H1 (cell line): ENCODE data around the gene TEX101. TPM values are rescaled to one million over a fixed set of nuclear protein-coding genes. Genes with fewer than 3 reads are reported as not detected.

Source experiments
- CTCF ChIA-PET: fragments of 300-600 bp; sonication (Branson Sonifier 250); formaldehyde crosslinking; loops from one replicate; lab custom pipeline; 2021; ENCODE audit not compliant: partially characterized antibody; lab: Charles Lee
- POLR2A ChIA-PET: fragments of 300-600 bp; sonication (Branson Sonifier 250); formaldehyde crosslinking; loops from one replicate; lab custom pipeline; 2021; ENCODE audit warnings: inconsistent platforms; ENCODE audit not compliant: partially characterized antibody; lab: Charles Lee
- DNase-seq, 2 experiments: peaks; one replicate each; pipeline versions ENCODE4 v3.0.0 to v3.0.0-alpha.2; 2010 to 2022; ENCODE audit warnings: low spot score in 2 of 2, low read depth in 1 of 2, mixed read lengths in 1 of 2
- FAIRE-seq: peaks from 2 replicates; lab custom pipeline; 2011; peaks lifted over from hg19 to GRCh38; lab: Jason Lieb, UNC
- H2AFZ ChIP-seq: 2 replicates; pipeline ENCODE4 v1.8.1; 2012; ENCODE audit warnings: low read length, inconsistent platforms
- H2AK5ac ChIP-seq: 2 replicates; pipeline ENCODE4 v1.6.1; 2013; ENCODE audit warnings: low read depth, low read length
- H2BK120ac ChIP-seq: replicated peaks from 2 replicates; pipeline ENCODE3; 2013; ENCODE audit warnings: low read depth, low read length, inconsistent platforms
- H2BK12ac ChIP-seq: 2 replicates; pipeline ENCODE4 v1.6.1; 2013; ENCODE audit warnings: low read depth, low read length
- H2BK15ac ChIP-seq: 2 replicates; pipeline ENCODE4 v1.6.1; 2013; ENCODE audit warnings: low read length
- H2BK20ac ChIP-seq: 2 replicates; pipeline ENCODE4 v1.6.1; 2013; ENCODE audit warnings: low read length
- H2BK5ac ChIP-seq: 2 replicates; pipeline ENCODE4 v1.6.1; 2013; ENCODE audit warnings: low read depth, low read length
- H3K14ac ChIP-seq: 2 replicates; pipeline ENCODE4 v1.6.1; 2013; ENCODE audit warnings: inconsistent platforms; ENCODE audit not compliant: insufficient read length
- H3K18ac ChIP-seq: 2 replicates; pipeline ENCODE4 v1.6.1; 2013; ENCODE audit warnings: low read length; ENCODE audit errors: extremely low read depth
- H3K23ac ChIP-seq: 2 replicates; pipeline ENCODE4 v1.6.1; 2013; ENCODE audit warnings: inconsistent platforms; ENCODE audit not compliant: insufficient read length
- H3K23me2 ChIP-seq: 2 replicates; pipeline ENCODE4 v1.6.1; 2013; ENCODE audit warnings: low read depth, low read length
- H3K27ac ChIP-seq: 2 replicates; pipeline ENCODE4 v1.6.1; 2011; ENCODE audit warnings: low read depth, low read length, inconsistent platforms
- H3K27me3 ChIP-seq, 4 experiments: replicated peaks in 1 of 4; 1 replicate in 1 of 4; 2 replicates in 3 of 4; pipeline versions ENCODE4 v1.6.1 to v1.8.1; 2011 to 2013; ENCODE audit warnings: low read length in 3 of 4, mild to moderate bottlenecking in 3 of 4, inconsistent platforms in 2 of 4, mixed read lengths in 2 of 4, moderate library complexity in 1 of 4; ENCODE audit not compliant: control insufficient read depth in 3 of 4, insufficient read depth in 3 of 4; ENCODE audit errors: extremely low read depth in 1 of 4
- H3K36me3 ChIP-seq, 4 experiments: 2 replicates each; pipeline versions ENCODE4 v1.6.1 to v1.8.1; 2011 to 2013; ENCODE audit warnings: mild to moderate bottlenecking in 4 of 4, low read length in 3 of 4, moderate library complexity in 2 of 4, control low read depth in 1 of 4, inconsistent platforms in 1 of 4; ENCODE audit not compliant: insufficient read depth in 4 of 4, control insufficient read depth in 2 of 4
- H3K4ac ChIP-seq: replicated peaks from 2 replicates; pipeline ENCODE3; 2013; ENCODE audit warnings: low read length, low read depth, mixed read lengths, inconsistent platforms; ENCODE audit not compliant: insufficient read length
- H3K4me1 ChIP-seq, 4 experiments: replicated peaks in 1 of 4; 1 replicate in 1 of 4; 2 replicates in 3 of 4; pipeline versions ENCODE4 v1.6.1 to v1.8.1; 2011 to 2013; ENCODE audit warnings: low read length in 3 of 4, inconsistent platforms in 2 of 4, mixed read lengths in 1 of 4; ENCODE audit not compliant: insufficient read depth in 4 of 4, control insufficient read depth in 3 of 4
- H3K4me2 ChIP-seq, 2 experiments: 2 replicates each; pipeline versions ENCODE4 v1.6.1 to v1.8.1; 2011 to 2013; ENCODE audit warnings: low read depth in 2 of 2, low read length in 2 of 2, control low read depth in 1 of 2, inconsistent platforms in 1 of 2, mild to moderate bottlenecking in 1 of 2; ENCODE audit not compliant: insufficient read depth in 1 of 2
- H3K4me3 ChIP-seq, 4 experiments: fragments of 200-600, 300-600 bp in 1 of 4; sonication (generic), shearing (Covaris generic), sonication (Bioruptor Twin) in 1 of 4; 2 replicates each; pipeline versions ENCODE4 v1.5.1 to v1.8.1; 2011 to 2016; ENCODE audit warnings: low read length in 4 of 4, low read depth in 3 of 4, control low read depth in 2 of 4, inconsistent platforms in 2 of 4, mild to moderate bottlenecking in 2 of 4, mixed read lengths in 1 of 4, moderate library complexity in 1 of 4; ENCODE audit not compliant: insufficient read depth in 2 of 4; ENCODE audit errors: extremely low read depth in 1 of 4
- H3K56ac ChIP-seq: replicated peaks from 2 replicates; pipeline ENCODE3; 2013; ENCODE audit warnings: low read depth, mild to moderate bottlenecking, mixed read lengths, low read length, inconsistent platforms; ENCODE audit not compliant: insufficient read length
- H3K79me1 ChIP-seq: 2 replicates; pipeline ENCODE4 v1.6.1; 2013; ENCODE audit warnings: low read depth, low read length, control low read depth
- H3K79me2 ChIP-seq, 2 experiments: 2 replicates each; pipeline versions ENCODE4 v1.6.1 to v1.8.1; 2012 to 2013; ENCODE audit warnings: low read length in 2 of 2, mild to moderate bottlenecking in 2 of 2, inconsistent platforms in 1 of 2; ENCODE audit not compliant: insufficient read depth in 2 of 2, control insufficient read depth in 1 of 2
- H3K9ac ChIP-seq, 4 experiments: replicated peaks in 1 of 4; 1 replicate in 1 of 4; 2 replicates in 3 of 4; pipeline versions ENCODE4 v1.6.1 to v1.8.1; 2011 to 2013; ENCODE audit warnings: low read depth in 3 of 4, low read length in 3 of 4, control low read depth in 2 of 4, mild to moderate bottlenecking in 2 of 4, moderate library complexity in 2 of 4, inconsistent platforms in 1 of 4; ENCODE audit errors: extremely low read depth in 1 of 4
- H3K9me3 ChIP-seq, 2 experiments: 2 replicates each; pipeline versions ENCODE4 v1.6.1 to v1.8.1; 2012 to 2013; ENCODE audit warnings: mild to moderate bottlenecking in 2 of 2, moderate library complexity in 2 of 2, control low read depth in 1 of 2, inconsistent platforms in 1 of 2, low read depth in 1 of 2, low read length in 1 of 2, mixed read lengths in 1 of 2; ENCODE audit not compliant: insufficient read depth in 2 of 2
- H4K20me1 ChIP-seq, 2 experiments: replicated peaks in 1 of 2; 2 replicates each; pipeline versions ENCODE3 to v1.8.1; 2011 to 2013; ENCODE audit warnings: inconsistent platforms in 2 of 2, low read length in 2 of 2, mild to moderate bottlenecking in 1 of 2; ENCODE audit not compliant: insufficient read depth in 2 of 2, control insufficient read depth in 1 of 2
- H4K5ac ChIP-seq: 2 replicates; pipeline ENCODE4 v1.6.1; 2013; ENCODE audit warnings: low read length, low read depth, mixed read lengths, inconsistent platforms; ENCODE audit not compliant: insufficient read length
- H4K8ac ChIP-seq: 2 replicates; pipeline ENCODE4 v1.8.0; 2013; ENCODE audit warnings: mild to moderate bottlenecking, moderate library complexity, low read length, inconsistent platforms; ENCODE audit not compliant: insufficient read depth; ENCODE audit errors: extremely low read depth
- H4K91ac ChIP-seq: replicated peaks from 2 replicates; pipeline ENCODE3; 2013; ENCODE audit warnings: low read length, mixed read lengths, inconsistent platforms; ENCODE audit not compliant: insufficient read length
- NRF1 ChIP-seq: IDR thresholded peaks from 2 replicates; pipeline ENCODE4 v1.6.1; 2011; ENCODE audit warnings: mild to moderate bottlenecking, low read depth, low read length, improper control_type of control experiment
- SP1 ChIP-seq: IDR thresholded peaks from 2 replicates; pipeline ENCODE4 v1.6.1; 2011; ENCODE audit warnings: low read depth, low read length
- YY1 ChIP-seq: IDR thresholded peaks from 2 replicates; pipeline ENCODE4 v1.6.1; 2011; ENCODE audit warnings: low read depth, mild to moderate bottlenecking, low read length
- WGBS, 2 experiments: shearing (Covaris generic) in 1 of 2; methylation state at CpG; one replicate each; pipeline versions ENCODE4 v1.1.6 to v1.1.7; 2013 to 2015; ENCODE audit warnings: low lambda C conversion rate in 2 of 2, mixed read lengths in 2 of 2, inconsistent platforms in 1 of 2, low coverage in 1 of 2, missing lambda C conversion rate in 1 of 2; ENCODE audit not compliant: insufficient replicate concordance in 2 of 2, insufficient coverage in 1 of 2, insufficient read length in 1 of 2; ENCODE audit errors: extremely low coverage in 1 of 2, missing lambda C conversion rate in 1 of 2; 5-methylcytosine and 5-hydroxymethylcytosine counted together
- polyA plus RNA-seq, 7 experiments: library from polyadenylated mRNA; depleted of rRNA in 3 of 7; stranded (reverse) in 5 of 7; unstranded in 2 of 7; fragments of >200 nt in 5 of 7; fragments of 200-250 nt in 2 of 7; gene quantifications; 1 replicate in 5 of 7; 2 replicates in 1 of 7; 4 replicates in 1 of 7; pipeline versions ENCODE4 v1.2.1 to v1.2.3, GENCODE V29; 2011 to 2013; ENCODE audit warnings: missing spikeins in 2 of 7, mixed read lengths in 2 of 7
- total RNA-seq: library from RNA; stranded (reverse); fragmentation: NEBNext Ultra II Directional; extraction: Animal tissue kit (Norgen Biotek cat#: 25700); gene quantifications from 2 replicates; pipeline ENCODE4 v1.2.1, GENCODE V29; 2021
- TF ChIP-seq, protein P1 (sequence below), 3 experiments: IDR thresholded peaks; 1 replicate in 2 of 3; 2 replicates in 1 of 3; pipeline versions ENCODE4 v1.5.1 to v1.6.1; 2011; ENCODE audit warnings: low read length in 3 of 3, mild to moderate bottlenecking in 3 of 3, inconsistent platforms in 2 of 3, low read depth in 1 of 3, moderate library complexity in 1 of 3; ENCODE audit not compliant: insufficient read depth in 1 of 3; ENCODE audit errors: control extremely low read depth in 1 of 3

The TEX101 gene
- total and polyA plus RNA-seq, 2 of the 8 experiments (the other 6 are each of a cell fraction or from before 2014, with no cell fraction given) = 0.12 TPM; not detected in 1

GRCh38 chr19:43438291-43439031 lies 23.8 kb downstream of the TEX101 start:
- Histone ChIP-seq H2AFZ (no peak overlapping the region), H3K27me3 (no peaks in the 10 kb centered on the region), H3K18ac (no peak overlapping the region), H2BK120ac (no peak overlapping the region), H3K23ac (no peak overlapping the region), H2BK12ac (no peak overlapping the region), H3K79me1 (no peaks in the 10 kb centered on the region), H4K8ac (no peak overlapping the region), H2BK5ac (no peak overlapping the region), H3K9me3 (no peaks in the 10 kb centered on the region), H2BK20ac (no peak overlapping the region), H3K14ac (no peak overlapping the region), H3K27ac (no peak overlapping the region), H2AK5ac (no peak overlapping the region), H4K5ac (no peak overlapping the region), H4K91ac (no peak overlapping the region), H4K20me1 (no peaks in the 10 kb centered on the region), H3K9ac (no peak overlapping the region), H3K56ac (no peak overlapping the region), H3K23me2 (no peaks in the 10 kb centered on the region), H3K36me3 (no peaks in the 10 kb centered on the region), H3K4me1 (no peaks in the 10 kb centered on the region), H3K4me2 (no peak overlapping the region), H2BK15ac (no peak overlapping the region), H3K79me2 (no peaks in the 10 kb centered on the region), H3K4me3 (no peak overlapping the region), H3K4ac (no peak overlapping the region)
- ChIA-PET CTCF (interaction anchor here (1.8 to 3.0 kb wide), 3 partner anchors 9 to 81 kb away, joined by 7 to 12 read pairs (median 12); no protein-coding TSS in a partner anchor), POLR2A (no interaction called here)
- DNase-seq (no peak), FAIRE-seq (no peak)
- WGBS, 2 experiments = 90% methylated on average over 9 of the region's 9 CpGs; no CpG with 5 or more reads in 1 of the 2 experiments
- TF ChIP-seq YY1 = no peak
- no peak for TF ChIP-seq SP1
- TF ChIP-seq NRF1 = no peak
- TF ChIP-seq, protein P1, sequence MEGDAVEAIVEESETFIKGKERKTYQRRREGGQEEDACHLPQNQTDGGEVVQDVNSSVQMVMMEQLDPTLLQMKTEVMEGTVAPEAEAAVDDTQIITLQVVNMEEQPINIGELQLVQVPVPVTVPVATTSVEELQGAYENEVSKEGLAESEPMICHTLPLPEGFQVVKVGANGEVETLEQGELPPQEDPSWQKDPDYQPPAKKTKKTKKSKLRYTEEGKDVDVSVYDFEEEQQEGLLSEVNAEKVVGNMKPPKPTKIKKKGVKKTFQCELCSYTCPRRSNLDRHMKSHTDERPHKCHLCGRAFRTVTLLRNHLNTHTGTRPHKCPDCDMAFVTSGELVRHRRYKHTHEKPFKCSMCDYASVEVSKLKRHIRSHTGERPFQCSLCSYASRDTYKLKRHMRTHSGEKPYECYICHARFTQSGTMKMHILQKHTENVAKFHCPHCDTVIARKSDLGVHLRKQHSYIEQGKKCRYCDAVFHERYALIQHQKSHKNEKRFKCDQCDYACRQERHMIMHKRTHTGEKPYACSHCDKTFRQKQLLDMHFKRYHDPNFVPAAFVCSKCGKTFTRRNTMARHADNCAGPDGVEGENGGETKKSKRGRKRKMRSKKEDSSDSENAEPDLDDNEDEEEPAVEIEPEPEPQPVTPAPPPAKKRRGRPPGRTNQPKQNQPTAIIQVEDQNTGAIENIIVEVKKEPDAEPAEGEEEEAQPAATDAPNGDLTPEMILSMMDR (IDR thresholded peaks at IDR 0.05; ENCODE audit: control extremely low read depth in 1 of 3, insufficient read depth in 1 of 3, low read depth in 1 of 3, low read length in 3 of 3) = no peak
